ENCODE data around the gene C1orf74. TPM values are rescaled to one million over a fixed set of nuclear protein-coding genes. Genes with fewer than 3 reads are reported as not detected.

Gene C1orf74
- total and polyA plus RNA-seq, 4 donors: 0.82 to 1.8 (median 1.1) TPM

GRCh38 chr1:209755926-209756614, 28.3 kb downstream of the C1orf74 start, which contains the start of gene TRAF3IP3:
Gene TRAF3IP3 (plus strand): TSS chr1:209756053. CDS start chr1:209760040, 3,987 bp downstream.
- Histone ChIP-seq H3K27me3 (ENCODE audit: control insufficient read depth in 4 of 4, insufficient read depth in 4 of 4, low read length in 3 of 4) (no peaks in the 10 kb centered on the region), H3K36me3 (ENCODE audit: control insufficient read depth in 4 of 4, insufficient read depth in 3 of 4, low read depth in 1 of 4, low read length in 3 of 4) (no peaks in the 10 kb centered on the region), H3K9me3 (ENCODE audit: control insufficient read depth in 4 of 4, low read length in 3 of 4) (no peaks in the 10 kb centered on the region), H3K4me1 (ENCODE audit: control insufficient read depth in 4 of 4, insufficient read depth in 4 of 4, low read length in 3 of 4) (no peaks in the 10 kb centered on the region), H3K27ac (ENCODE audit: low read depth in 1 of 2, low read length in 2 of 2) (peak within 1 kb of the TSS; percentile 43 to 81), H3K9ac (ENCODE audit: low read depth in 1 of 2, low read length in 2 of 2) (peak within 1 kb of the TSS in 1 of 2 donors; percentile 58), H3K4me3 (ENCODE audit: low read depth in 1 of 3, low read length in 3 of 3) (peak within 1 kb of the TSS in 2 of 3 donors; percentile 4 to 38)
- 69% methylated on average over 10 of the region's 10 CpGs for WGBS
- TF ChIP-seq MAX (IDR thresholded peaks at IDR 0.05) (no peak), JUND (IDR thresholded peaks at IDR 0.05) (no peak), ZBTB33 (IDR thresholded peaks at IDR 0.05) (no peak), RAD21 (IDR thresholded peaks at IDR 0.05) (no peak), HNF4G (IDR thresholded peaks at IDR 0.05) (no peak), HNF4A (conservative IDR thresholded peaks at IDR 0.05) (no peak), EGR1 (IDR thresholded peaks at IDR 0.05; ENCODE audit: low read depth in 2 of 2) (no peak), GABPA (IDR thresholded peaks at IDR 0.05 in 1 of 2, conservative IDR thresholded peaks at IDR 0.05 in 1 of 2) (no peak)
- no peak for DNase-seq (ENCODE audit: low spot score)

DNA sequence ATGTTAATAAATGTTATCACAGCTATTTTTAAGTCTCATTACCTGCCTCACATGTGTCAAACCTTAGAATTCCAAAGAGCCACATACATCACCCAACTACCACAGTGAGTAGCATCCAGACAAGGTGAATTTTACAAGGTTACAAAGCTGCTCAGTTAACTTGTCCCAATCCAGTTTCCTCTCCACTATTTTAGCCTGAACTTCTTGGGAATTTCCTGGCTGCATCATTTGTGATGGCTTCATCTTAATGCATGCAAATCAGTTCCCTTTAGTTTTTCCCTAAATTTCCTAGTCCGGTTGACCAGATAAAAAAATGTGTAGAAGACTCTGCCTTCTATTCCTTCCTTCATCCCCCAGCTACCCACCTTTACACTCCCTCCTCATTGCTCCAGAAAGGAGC, 29.1 kb downstream of the C1orf74 start:
- H3K36me3 ChIP-seq (ENCODE audit: control insufficient read depth in 4 of 4, insufficient read depth in 3 of 4, low read depth in 1 of 4, low read length in 3 of 4): no peaks in the 10 kb centered on the region
- peak overlapping the region; percentile 43 to 81 for H3K27ac ChIP-seq (ENCODE audit: low read depth in 1 of 2, low read length in 2 of 2)
- no peaks in the 10 kb centered on the region for H3K4me1 ChIP-seq (ENCODE audit: control insufficient read depth in 4 of 4, insufficient read depth in 4 of 4, low read length in 3 of 4)
- no peak for DNase-seq (ENCODE audit: low spot score)
- H3K9me3 ChIP-seq (ENCODE audit: control insufficient read depth in 4 of 4, low read length in 3 of 4): no peaks in the 10 kb centered on the region
- TF ChIP-seq FOXA1 (IDR thresholded peaks at IDR 0.05): no peak
- TF ChIP-seq FOXA2 (IDR thresholded peaks at IDR 0.05): no peak
- TF ChIP-seq HNF4G (IDR thresholded peaks at IDR 0.05): no peak
- no peak overlapping the region for H3K4me3 ChIP-seq (ENCODE audit: low read depth in 1 of 3, low read length in 3 of 3)
- 84% methylated on average over 1 of the region's 1 CpG for WGBS
- H3K27me3 ChIP-seq (ENCODE audit: control insufficient read depth in 4 of 4, insufficient read depth in 4 of 4, low read length in 3 of 4): no peaks in the 10 kb centered on the region
- H3K9ac ChIP-seq (ENCODE audit: low read depth in 1 of 2, low read length in 2 of 2): no peak overlapping the region

DNA sequence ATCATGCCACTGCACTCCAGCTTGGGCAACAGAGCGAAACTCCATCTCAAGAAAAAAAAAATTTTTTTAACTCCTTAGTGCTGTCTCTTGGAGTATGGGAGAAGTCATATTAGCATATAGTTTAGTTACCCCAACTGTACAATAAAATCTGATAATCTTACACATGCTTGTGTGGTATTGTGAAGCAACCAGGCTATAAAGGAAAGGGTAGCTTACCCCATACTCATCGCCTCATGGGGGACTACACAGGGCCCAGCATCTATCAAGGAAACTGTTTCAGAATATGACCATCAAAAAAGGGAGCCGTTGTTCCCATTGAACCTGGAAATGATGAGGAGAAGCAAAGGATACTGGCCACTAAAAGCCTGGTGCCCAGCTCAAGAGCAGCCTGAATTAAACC, 31.5 kb downstream of the C1orf74 start:
- no peaks in the 10 kb centered on the region for H3K9me3 ChIP-seq (ENCODE audit: control insufficient read depth in 4 of 4, low read length in 3 of 4)
- no peak overlapping the region for H3K27ac ChIP-seq (ENCODE audit: low read depth in 1 of 2, low read length in 2 of 2)
- peaks cover 0 to 8% (median 6%) of the 10 kb centered on the region in 4 donors for H3K4me1 ChIP-seq (ENCODE audit: control insufficient read depth in 4 of 4, insufficient read depth in 4 of 4, low read length in 3 of 4)
- H3K27me3 ChIP-seq (ENCODE audit: control insufficient read depth in 4 of 4, insufficient read depth in 4 of 4, low read length in 3 of 4): no peaks in the 10 kb centered on the region
- DNase-seq (ENCODE audit: low spot score): no peak
- H3K4me3 ChIP-seq (ENCODE audit: low read depth in 1 of 3, low read length in 3 of 3): no peak overlapping the region
- 93% methylated on average over 3 of the region's 3 CpGs for WGBS
- no peaks in the 10 kb centered on the region for H3K36me3 ChIP-seq (ENCODE audit: control insufficient read depth in 4 of 4, insufficient read depth in 3 of 4, low read depth in 1 of 4, low read length in 3 of 4)
- no peak overlapping the region for H3K9ac ChIP-seq (ENCODE audit: low read depth in 1 of 2, low read length in 2 of 2)
- TF ChIP-seq CTCF (IDR thresholded peaks at IDR 0.05; ENCODE audit: low read depth, low read length, missing input control) (no peak), YY1 (IDR thresholded peaks at IDR 0.05) (no peak), GABPA (IDR thresholded peaks at IDR 0.05 in 1 of 2, conservative IDR thresholded peaks at IDR 0.05 in 1 of 2) (no peak), FOXA1 (IDR thresholded peaks at IDR 0.05) (no peak), EGR1 (IDR thresholded peaks at IDR 0.05; ENCODE audit: low read depth in 2 of 2) (no peak), TAF1 (conservative IDR thresholded peaks at IDR 0.05) (no peak), RAD21 (IDR thresholded peaks at IDR 0.05) (no peak), HNF4G (IDR thresholded peaks at IDR 0.05) (no peak), JUND (IDR thresholded peaks at IDR 0.05) (no peak), NR2F2 (IDR thresholded peaks at IDR 0.05) (no peak), ATF3 (IDR thresholded peaks at IDR 0.05) (no peak), RXRA (IDR thresholded peaks at IDR 0.05) (no peak), SP1 (IDR thresholded peaks at IDR 0.05) (no peak), MAX (IDR thresholded peaks at IDR 0.05) (no peak), HNF4A (conservative IDR thresholded peaks at IDR 0.05) (no peak), ZBTB33 (IDR thresholded peaks at IDR 0.05) (no peak), FOXA2 (IDR thresholded peaks at IDR 0.05) (no peak)
